Medulla oblongata (tissue), 1 donor: ENCODE results near the gene TSFM.
A peak's percentile ranks its signal among the peaks of the same experiment; 100 is the strongest.
"Not testable (repeated sequence)": the region's sequence is repeated elsewhere in the genome, so short reads cannot be mapped to it uniquely, and the experiment has no call there.

Experiments used
- DNase-seq: peaks from one replicate; pipeline ENCODE4 v3.0.0-alpha.2; 2015; ENCODE audit errors: extremely low spot score

The TSFM gene

DNA sequence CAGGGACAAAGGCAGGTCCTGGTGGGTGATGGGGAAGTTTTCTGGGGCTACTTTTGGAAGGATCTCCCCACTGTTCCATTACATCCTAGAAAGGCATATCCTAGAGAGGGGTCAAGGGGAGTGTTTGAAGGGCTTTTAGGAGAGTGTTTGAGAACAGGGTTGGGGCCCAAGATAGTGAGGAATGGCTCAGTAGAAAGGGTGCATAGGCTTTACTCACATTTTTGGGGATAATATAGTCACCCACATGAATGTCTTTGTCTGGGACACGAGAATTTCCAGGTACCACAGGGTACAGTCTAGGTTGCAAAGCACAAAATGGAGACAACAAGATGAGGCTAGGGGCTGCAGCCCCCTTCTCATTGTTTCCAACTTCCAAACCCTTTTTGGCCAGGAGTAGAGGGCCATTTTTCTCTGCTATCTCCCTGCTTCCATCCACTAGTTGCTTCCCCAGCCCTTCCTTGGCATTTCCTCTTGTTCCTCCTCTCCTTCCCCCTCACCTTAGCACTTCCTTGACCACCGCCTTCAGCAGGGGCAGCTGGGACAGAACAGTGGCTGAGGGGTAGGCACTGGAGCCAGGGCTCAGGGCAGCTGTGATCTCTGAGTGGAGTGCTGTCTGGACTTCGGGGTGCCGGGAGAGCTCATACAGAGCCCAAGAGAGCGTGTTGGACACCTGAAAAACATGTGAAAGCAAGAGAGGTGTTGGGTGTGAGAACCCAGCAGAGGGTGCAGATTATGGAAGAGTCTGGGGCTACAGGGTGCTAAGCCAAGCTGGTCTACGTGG, 18.5 kb upstream of the TSFM start:
- no peak for DNase-seq

DNA sequence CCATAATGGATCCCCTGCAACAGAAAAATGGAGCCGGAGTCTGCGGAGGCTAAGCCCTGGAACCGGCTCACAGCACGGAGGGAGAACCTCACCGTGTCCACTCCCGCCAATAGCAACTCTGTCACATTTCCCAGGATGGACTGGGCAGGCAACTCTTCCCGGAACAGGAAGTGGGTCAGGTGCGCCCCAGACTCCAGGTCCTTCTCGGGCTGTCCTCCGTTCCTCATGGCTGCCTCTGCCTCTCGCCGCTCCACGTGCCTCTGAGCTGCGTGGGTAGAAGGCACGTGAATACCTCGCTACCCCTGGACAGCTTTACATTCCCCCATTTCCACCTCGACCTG, 18.0 kb upstream of the TSFM start:
- no peak for DNase-seq

DNA sequence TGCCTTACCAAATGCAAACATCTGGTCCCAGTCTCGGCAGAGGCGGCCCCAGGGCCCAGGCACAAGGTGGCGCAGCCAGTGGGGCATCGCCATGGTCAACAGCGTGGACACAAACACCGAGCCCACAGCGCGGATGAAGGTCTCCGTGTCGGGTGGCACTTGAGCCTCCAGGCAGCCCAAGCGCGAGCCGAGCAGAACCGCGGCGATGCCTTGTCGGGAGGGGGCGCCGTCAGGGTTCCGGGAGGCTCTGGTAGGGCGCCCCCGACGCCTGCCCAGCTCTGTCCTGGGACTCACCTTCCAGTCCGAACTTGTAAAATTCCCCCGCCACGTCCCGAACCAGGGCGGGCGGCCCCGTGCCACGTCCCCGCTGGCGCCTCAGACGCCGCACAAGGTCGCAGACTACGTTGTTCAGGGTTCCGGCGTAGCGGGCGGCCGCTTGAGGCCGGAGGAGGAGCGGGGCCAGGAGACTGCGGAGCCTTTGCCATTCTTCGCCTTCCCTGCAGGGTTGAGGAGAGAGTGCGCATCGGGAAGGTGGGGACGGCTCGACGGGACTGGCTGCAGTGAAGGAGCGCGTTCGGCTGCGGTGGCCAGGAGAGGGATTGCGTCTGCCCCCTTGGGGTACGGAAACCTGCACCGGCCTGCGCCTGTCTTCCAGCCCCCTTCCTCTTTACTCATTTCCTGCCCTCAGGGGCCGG, 17.4 kb upstream of the TSFM start:
- DNase-seq, result no peak

DNA sequence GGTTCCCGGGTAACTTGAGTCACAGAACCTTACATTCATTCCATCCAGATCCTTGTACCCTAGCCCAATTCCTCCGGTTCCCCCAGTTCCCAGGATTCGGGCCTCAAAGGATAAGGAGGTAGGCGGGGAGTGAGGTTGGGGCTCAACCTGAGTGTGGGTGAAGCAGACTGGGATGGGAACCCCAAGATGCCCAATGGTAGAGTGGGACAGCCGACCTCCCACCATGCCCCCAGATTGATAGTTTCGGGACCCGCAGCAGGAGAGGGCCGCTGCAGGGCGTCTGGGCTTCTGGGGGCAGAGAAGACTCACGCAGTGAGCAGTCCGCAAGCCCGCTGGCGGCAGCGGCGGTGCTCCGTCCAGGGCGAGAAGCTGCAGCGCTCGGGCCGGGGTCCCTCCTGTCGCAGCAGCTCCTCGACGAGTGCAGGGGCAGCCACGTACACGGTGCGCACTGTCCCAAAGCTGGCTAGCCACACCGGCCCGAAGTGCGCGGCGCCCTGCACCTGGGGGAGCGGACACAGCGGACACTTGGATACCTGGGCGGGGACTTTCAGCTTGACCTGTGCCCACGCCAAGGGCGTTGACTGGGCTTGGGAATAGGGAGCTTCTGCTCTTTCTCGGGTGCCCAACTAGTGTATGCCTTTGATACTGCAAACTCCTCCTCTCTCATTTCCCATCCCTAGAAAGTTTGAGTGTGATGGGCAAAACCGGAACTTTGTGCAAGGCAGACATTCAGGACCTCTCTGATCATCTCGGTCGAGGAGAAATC, 16.7 kb upstream of the TSFM start:
- DNase-seq, result no peak

DNA sequence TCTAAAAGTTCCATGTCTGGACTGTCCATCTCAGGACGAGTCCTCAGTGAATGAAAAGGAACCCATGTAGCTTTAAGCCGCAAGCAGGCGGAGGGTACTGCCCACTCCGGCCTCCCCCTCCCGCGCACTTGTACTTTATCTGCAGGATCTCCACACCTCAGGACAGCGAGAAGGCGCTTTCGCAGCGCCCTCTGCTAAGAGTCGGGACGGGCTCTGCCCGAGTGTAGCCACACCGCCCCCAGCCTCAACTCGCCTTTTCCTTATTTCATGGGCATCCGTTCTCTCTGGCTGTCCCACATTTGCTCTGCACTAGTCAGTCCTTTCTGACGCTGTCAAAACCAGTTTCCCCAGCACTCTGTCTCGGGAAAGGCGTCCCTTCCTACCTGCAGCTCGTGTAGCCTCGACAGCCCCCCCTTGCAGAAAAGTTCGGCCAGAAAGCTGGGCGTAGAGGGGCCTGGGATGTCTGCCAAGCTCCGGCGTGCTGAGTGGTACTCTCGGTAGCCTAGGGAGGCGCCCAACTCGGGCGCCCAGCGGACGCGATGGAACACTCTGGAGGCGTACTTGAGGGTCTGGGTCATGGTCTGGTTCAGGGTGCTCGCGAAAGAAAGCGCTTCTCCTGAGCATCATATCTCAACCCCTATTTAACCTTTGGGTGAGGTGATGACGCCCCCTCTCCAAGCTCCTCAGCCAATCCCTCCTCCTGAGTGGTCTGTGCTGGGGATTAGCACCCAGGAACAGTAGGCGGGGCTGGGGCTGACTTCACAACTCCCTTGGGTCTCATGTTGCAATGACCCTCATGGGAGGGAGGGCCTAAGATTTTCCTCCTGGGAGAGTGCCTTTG, 15.9 kb upstream of the TSFM start, which contains the start of gene CYP27B1:
CYP27B1 (minus strand) TSS at position 615 of the 841 bp plus-strand sequence; CDS start at position 578, 37 bp downstream.
- no peak for DNase-seq

DNA sequence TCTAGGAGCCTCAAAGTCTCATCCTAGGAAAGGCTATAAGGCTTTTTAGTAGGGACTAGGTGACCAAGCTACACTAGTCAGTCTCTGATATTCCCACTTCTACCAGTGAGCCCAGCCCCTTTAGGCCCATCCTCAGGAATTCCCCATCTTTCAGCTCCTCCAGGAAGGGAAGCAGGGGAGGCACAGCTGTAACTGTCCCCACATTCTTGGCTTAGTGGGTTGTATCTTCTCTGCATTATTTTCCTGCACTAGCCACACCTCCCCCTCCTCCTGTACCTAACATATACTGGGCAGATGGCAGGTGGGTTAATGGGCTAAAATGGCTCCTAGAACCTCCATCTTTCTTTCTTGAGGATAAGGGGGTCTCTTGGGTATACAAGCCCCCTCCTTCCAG, 15.3 kb upstream of the TSFM start:
- no peak for DNase-seq

DNA sequence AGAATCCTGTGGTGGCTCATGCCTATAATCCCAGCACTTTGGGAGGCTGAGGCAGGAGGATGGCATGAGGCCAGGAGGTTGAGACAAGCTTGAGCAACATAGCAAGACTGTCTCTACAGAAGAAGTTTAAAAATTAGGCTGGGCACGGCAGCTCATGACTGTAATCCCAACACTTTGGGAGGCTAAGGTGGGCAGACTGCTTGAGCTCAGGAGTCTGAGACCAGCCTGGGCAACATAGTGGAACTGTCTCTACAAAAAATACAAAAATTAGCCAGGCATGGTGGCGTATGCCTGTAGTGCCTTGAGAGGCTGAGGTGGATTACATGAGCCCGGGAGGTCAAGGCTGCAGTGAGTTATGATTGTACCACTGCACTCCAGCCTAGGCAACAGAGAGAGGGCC, 14.7 kb upstream of the TSFM start:
- no peak for DNase-seq

DNA sequence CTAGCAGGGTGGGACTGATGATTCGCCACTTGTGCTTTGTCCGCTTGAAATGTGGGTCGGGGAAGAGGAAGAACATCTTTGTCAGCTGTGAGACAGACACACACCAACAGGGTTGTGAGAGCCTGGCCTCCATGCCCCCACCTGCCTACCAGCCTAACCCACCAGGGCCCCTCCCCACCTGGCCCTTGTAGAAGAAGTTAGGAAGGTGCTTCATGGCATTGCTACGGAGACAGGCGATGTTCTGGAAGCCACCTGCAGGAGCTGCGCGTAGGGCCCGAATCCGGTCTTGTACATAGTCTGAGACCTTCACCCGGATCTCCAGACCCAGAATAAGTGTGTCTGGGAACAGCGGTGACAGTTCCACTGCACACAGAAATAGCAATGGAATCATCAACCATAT, 13.0 kb upstream of the TSFM start:
- DNase-seq, result no peak

DNA sequence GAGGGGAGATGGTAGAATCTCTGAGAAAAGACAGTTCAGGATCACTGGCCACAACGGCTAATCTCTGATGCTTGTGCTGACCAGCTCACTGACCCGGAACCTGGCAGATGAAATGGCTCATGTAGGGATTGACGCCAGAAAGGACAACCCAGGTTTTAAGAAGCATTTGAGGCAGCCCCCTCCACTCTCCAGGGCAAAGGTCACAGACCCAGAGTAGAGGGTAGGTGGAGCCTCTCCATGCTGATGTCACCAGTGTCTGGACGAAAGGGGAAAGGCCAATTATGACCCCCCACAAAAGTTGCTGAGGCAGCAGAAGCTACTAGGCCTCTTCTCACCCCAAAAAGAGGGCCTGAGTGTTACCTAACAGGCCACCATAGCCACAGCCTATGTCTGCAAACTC, 11.9 kb upstream of the TSFM start:
- DNase-seq, result no peak

DNA sequence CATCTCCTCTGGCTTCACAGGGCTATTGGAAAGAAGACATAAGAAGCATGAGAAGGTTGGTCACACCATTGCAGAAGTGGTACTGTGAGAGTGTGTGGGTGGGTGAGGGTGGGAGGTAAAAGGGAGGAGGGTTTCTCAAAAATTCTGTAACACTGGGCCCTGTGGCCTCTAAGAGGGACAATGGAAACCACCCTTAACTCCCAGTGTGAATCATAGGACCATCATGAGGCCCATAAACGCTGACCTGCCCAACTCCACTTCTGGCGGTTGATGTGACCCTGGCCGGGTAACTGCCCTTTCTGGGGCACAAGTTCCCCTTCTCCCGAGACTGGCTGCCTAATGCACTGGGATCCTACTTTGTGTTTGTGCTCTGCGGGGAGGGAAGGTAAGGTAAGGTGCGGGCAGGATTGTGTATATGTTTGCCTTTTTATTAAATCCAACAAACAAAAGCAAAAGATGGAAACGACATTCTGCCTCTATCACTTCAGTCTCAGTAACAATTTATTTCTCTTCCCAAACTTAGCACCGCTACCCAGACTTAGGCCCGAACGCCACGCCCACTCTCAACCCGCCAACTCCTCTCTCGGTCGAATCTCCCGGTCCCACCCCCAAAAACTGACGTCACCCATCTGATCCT, 11.2 kb upstream of the TSFM start:
- peak; percentile 82 for DNase-seq

DNA sequence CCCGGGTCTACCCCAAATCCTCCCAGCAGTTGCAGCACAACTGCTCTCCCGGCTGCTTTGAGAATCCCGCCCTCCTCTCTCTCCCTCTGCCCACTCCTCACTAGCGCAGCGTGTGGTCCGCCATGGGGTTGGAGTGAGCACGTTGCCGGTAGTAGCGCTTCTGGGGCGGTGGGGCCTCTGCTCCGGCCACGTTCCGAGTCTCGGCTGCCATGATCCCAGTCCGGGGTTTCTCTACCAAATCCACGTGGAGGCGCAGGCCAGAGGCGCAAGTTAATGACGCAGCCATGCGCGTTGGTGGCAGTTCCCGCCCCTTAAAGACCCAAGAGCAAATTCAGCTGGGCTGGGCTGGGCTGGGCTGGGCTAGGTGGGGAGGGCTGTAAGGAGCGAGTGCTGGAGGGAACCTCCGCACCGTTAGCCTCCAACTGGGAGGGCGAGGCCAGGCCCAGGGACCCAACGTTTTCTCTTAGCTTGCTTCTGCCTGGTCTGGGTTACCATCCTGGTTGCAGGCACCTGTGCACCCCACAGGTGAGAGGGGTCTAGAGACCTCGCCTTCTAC, 10.6 kb upstream of the TSFM start, which contains the start of gene METTL1:
METTL1 (minus strand) TSS at position 233 of the 556 bp plus-strand sequence; CDS start at position 211, 22 bp downstream.
- peak; percentile 97 for DNase-seq

DNA sequence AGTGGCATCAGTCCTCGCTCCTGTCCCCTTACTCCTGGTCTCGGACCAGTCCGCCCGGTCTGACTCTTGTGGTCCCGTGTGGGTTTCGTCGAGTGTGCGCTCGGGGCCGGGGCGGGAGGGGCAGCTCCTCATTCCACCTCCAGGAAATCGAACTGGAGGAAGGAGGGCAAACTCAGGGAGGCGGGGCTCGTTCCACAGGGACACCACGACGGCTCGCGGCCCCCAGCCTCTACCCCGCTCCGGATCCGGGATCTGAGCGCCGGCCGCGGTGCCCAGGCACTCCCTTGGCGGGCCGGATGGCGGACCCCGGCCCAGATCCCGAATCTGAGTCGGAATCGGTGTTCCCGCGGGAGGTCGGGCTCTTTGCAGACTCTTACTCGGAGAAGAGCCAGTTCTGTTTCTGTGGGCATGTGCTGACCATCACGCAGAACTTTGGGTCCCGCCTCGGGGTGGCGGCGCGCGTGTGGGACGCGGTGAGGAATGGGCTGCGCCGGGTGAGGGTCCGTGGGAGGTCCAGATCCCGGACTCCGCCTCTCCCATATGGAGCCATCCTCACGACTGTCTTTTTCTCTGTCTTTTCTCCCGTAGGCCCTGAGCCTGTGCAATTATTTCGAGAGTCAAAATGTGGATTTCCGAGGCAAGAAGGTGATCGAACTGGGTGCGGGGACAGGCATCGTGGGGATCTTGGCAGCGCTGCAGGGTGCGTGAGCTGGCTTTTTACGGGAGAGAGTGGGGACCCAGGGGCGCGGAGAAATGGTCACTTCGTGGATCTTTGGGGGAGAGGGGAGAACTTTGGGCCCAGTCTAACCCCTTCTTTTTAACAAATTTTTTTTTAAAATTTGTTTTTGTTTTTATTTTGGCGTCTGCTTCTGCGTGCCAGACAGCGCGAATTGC, 9.9 kb upstream of the TSFM start, which contains the start of gene EEF1AKMT3:
EEF1AKMT3 (plus strand) TSS at position 186 of the 894 bp plus-strand sequence; CDS start at position 297, 111 bp downstream.
- DNase-seq, result peak; percentile 37

DNA sequence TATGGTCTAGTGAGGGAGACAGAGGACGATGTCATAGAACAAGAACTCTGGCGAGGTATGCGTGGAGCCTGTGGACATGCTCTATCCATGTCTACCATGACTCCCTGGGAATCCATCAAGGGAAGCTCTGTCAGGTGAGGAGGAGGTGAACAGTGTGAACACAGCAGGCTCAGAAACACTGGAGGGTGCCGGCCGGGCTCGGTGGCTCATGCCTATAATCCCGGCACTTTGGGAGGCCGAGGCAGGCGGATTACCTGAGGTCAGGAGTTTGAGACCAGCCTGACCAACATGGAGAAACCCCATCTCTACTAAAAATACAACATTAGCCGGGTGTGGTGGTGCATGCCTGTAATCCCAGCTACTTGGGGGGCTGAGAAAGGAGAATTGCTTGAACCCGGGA, 8.0 kb upstream of the TSFM start:
- DNase-seq, result not testable (repeated sequence)

DNA sequence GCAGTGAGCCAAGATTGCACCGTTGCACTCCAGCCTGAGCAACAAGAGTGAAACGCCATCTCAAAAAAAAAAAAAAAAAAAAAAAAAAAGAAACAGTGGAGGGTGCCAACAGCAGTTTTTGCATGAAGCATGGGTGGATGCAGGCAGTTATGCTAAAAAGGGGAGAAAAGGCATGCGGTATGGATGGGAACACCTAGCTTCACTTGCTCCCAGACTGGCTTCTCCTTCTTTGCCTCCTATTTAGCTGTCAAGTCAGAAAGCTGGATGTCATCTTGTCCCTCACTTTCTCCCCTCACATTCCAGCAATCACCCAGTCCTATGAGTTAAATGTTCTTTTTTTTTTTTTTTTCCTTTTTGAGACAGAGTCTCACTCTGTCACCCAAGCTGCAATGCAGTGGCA, 7.5 kb upstream of the TSFM start:
- no peak for DNase-seq

DNA sequence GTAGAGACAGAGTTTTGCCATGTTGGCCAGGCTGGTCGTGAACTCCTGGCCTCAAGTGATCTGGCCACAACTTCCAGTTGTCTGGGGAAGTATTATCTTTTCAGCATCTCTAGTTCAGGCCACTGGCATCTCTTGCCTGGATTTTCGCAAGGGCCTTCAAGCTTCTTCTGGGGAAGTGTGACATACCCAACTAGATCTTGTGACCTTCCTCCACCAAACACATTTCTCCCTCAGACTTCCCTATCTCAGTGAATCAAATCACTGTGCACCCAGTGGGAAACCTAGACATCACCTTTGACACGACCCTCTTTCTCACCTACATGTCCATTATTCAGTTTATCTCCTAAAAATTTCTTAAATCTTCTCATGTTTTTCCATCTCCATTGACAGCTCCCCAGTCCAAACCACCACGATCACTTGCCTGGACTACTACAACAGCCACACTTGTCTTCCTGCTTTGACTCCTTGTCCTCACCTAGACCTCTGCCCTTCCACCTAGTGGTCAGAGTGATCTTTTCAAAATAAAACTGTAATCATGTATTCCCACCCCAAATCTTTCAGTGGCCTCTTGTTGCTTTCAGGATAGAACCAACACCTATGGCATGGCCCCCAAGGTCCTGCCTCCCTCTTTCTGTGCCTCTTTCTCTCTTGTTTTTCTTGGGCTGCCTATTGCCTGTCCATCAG, 6.9 kb upstream of the TSFM start:
- DNase-seq, result peak; percentile 9

DNA sequence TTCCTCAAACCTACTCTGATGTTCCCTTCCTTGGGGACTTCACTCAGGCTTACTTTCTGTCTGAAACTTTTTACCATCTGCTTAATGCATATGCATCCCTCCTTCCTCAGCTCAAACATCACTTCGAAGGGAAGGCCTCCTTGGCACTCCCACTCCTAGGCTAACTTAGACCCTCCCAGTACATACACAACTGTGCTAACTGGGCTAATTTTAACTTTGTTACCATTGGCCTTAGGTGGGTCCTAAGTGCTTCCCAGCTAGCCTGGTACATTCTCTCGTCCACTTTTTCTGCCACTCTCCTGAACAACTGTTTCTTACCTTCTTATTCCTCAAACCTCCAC, 6.4 kb upstream of the TSFM start:
- DNase-seq, result no peak

DNA sequence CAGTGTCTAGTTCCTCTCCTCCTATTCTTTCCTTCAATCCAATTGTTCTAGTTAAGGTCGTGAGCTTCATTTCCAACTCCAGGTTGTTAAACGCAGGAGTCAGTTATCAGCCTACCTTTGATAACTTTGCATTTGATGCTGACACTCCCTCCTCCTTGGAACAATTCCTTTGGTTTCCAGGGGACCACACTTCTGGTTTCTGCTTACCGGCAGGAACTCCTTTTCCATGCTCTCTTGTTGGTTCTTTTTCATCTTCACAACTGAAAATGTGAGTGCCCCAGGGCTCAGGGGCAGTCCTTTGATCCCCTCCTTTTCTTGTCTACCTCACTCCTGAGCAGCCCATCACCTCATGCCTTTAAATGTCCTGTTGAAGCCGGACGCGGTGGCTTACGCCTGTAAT, 5.2 kb upstream of the TSFM start:
- DNase-seq, result no peak

DNA sequence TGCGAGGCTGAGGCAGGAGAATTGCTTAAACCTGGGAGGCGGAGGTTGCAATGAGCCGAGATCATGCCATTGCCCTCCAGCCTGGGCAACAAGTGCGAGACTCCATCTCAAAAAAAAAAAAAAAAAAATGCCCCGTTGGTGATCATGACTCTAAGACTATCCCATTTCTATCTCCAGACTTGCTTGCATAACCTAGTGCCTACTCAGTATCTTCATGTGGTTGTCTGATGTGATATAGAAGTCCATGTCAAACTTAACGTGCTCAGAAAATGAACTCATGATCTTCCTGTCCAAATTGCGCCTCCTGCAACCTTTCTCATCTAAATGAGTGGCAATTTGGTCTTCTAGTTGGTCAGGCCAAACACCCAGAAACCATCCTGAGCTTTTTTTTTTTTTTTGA, 4.7 kb upstream of the TSFM start:
- no peak for DNase-seq

DNA sequence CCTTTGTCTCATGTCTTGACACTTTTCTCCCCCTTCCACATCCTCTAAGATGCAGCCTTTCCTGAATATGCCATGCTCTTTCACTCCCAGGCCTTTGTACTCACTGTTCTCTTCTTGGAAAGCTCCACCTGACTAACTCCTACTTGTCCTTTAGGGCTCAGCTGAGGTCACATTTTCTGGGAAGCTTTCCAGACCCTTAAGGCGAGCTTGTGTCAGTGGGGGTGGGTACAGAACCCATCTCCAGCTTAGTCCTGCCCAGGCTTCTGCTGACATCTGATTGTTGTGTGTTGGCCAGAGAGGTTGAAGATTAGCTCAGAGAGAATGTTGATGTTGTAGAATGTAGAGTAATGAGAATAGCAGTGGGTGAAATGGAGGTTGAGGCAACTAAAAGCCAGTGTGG, 2.9 kb upstream of the TSFM start:
- no peak for DNase-seq
